ENCODE data around the gene PCP2. TPM values are rescaled to one million over a fixed set of nuclear protein-coding genes. Genes with fewer than 3 reads are reported as not detected.

The PCP2 gene
- total RNA-seq, 1 experiment from 2014 or later, result not detected

- no peak within 1 kb of the TSS for H2AK5ac ChIP-seq (ENCODE audit: insufficient read length, low read length)
- H3T11ph ChIP-seq (ENCODE audit: low read length), result no peak within 1 kb of the TSS
- H3K79me2 ChIP-seq (ENCODE audit: insufficient read depth, low read length), result peaks cover 28% of the 10 kb centered on the region; the same call in 1 of the 2 replicates
- peak; percentile 98 for DNase-seq
- H3K27me3 ChIP-seq (ENCODE audit: insufficient read depth, low read length), result no peaks in the 10 kb centered on the region
- Mint-ChIP-seq H3K27me3 (ENCODE audit: low read depth) (peaks cover 6% of the 10 kb centered on the region), H3K36me3 (ENCODE audit: insufficient read depth in 1 of 3, low read depth in 3 of 3) (peaks cover 7 to 27% (median 16%) of the 10 kb centered on the region in 3 experiments; a peak in 6 of 7 replicates), H3K27ac (peak within 1 kb of the TSS; percentile 98 to 99 (median 98)), H3K4me3 (peak within 1 kb of the TSS; percentile 90 to 98), H3K9me3 (no peaks in the 10 kb centered on the region; a peak in 2 of 5 replicates), H3K4me1 (peaks cover 15 to 26% of the 10 kb centered on the region in 2 experiments)
- peak within 1 kb of the TSS; percentile 94 for H3K9ac ChIP-seq (ENCODE audit: extremely low read depth, insufficient read length, low read length)
- H4K91ac ChIP-seq (ENCODE audit: insufficient read length, low read depth, low read length), result peak within 1 kb of the TSS; percentile 90
- peak within 1 kb of the TSS; percentile 74 for H3K18ac ChIP-seq (ENCODE audit: insufficient read length, low read depth, low read length)
- H3K9me3 ChIP-seq (ENCODE audit: control insufficient read depth, low read depth, low read length), result no peaks in the 10 kb centered on the region
- WGBS (ENCODE audit: extremely low coverage, insufficient read length, low lambda C conversion rate), result no CpG with 5 or more reads among the region's 40 CpGs
- no peak within 1 kb of the TSS for H4K8ac ChIP-seq (replicated peaks; ENCODE audit: insufficient read length, low read depth, low read length)
- H2BK120ac ChIP-seq (ENCODE audit: low read depth, low read length, poor library complexity, severe bottlenecking), result peak within 1 kb of the TSS; percentile 74
- no peak within 1 kb of the TSS for H3K27ac ChIP-seq (ENCODE audit: insufficient read length, low read depth, low read length)
- peak within 1 kb of the TSS; percentile 72 for H3K14ac ChIP-seq (ENCODE audit: insufficient read depth, low read length)
- no peak within 1 kb of the TSS for H2BK15ac ChIP-seq (ENCODE audit: low read depth, low read length)
- no peak within 1 kb of the TSS for H2BK12ac ChIP-seq (ENCODE audit: insufficient read length, low read depth, low read length)
- peak within 1 kb of the TSS; percentile 92 for H3K56ac ChIP-seq (ENCODE audit: insufficient read length, low read depth, low read length)
- peak within 1 kb of the TSS; percentile 88 for H4K5ac ChIP-seq (ENCODE audit: insufficient read length, low read depth, low read length)
- H3K23ac ChIP-seq (ENCODE audit: insufficient read length, low read depth, low read length), result no peak within 1 kb of the TSS
- no peak within 1 kb of the TSS for H2BK20ac ChIP-seq (ENCODE audit: low read depth, low read length, poor library complexity, severe bottlenecking)
- no peak for TF ChIP-seq CTCF (conservative IDR thresholded peaks at IDR 0.05)
- peaks cover 20% of the 10 kb centered on the region for H3K79me1 ChIP-seq (ENCODE audit: insufficient read depth, low read depth, low read length, poor library complexity, severe bottlenecking)
- no peaks in the 10 kb centered on the region for H4K20me1 ChIP-seq (ENCODE audit: control insufficient read depth, insufficient read depth, insufficient read length)
- peaks cover 14% of the 10 kb centered on the region for H3K23me2 ChIP-seq (ENCODE audit: insufficient read length, low read depth, low read length, poor library complexity, severe bottlenecking)
- H2AFZ ChIP-seq (ENCODE audit: low read length), result no peak within 1 kb of the TSS
- H2BK5ac ChIP-seq (ENCODE audit: insufficient read length, low read length), result peak within 1 kb of the TSS; percentile 57
- H3K4me1 ChIP-seq (ENCODE audit: insufficient read depth, low read length), result no peaks in the 10 kb centered on the region
- H3K4ac ChIP-seq (ENCODE audit: low read depth, low read length), result peak within 1 kb of the TSS; percentile 57; the same call in 1 of the 2 replicates
- H3K4me2 ChIP-seq (ENCODE audit: insufficient read depth, insufficient read length, low read length), result peak within 1 kb of the TSS; percentile 99
Observed at GRCh38 chr19:7629347-7630054, 4.0 kb downstream of the PCP2 start, which contains the start of the genes PET100 and XAB2. TSS of gene PET100 (plus strand) at chr19:7629793. CDS start at chr19:7629834, 41 bp downstream. TSS of gene XAB2 (minus strand) at chr19:7629545. CDS start at chr19:7629527, 18 bp downstream.
